Erythroblast (primary cell): ENCODE results near the gene BBC3.

Experiments
- GATA1 ChIP-seq: IDR thresholded peaks from 2 replicates; pipeline ENCODE4 v1.6.1; 2011; ENCODE audit warnings: low read depth, mild to moderate bottlenecking, control low read depth, low read length, moderate library complexity
- POLR2A ChIP-seq: IDR thresholded peaks from 2 replicates; pipeline ENCODE4 v1.6.1; 2011; ENCODE audit warnings: mild to moderate bottlenecking, low read length

DNA sequence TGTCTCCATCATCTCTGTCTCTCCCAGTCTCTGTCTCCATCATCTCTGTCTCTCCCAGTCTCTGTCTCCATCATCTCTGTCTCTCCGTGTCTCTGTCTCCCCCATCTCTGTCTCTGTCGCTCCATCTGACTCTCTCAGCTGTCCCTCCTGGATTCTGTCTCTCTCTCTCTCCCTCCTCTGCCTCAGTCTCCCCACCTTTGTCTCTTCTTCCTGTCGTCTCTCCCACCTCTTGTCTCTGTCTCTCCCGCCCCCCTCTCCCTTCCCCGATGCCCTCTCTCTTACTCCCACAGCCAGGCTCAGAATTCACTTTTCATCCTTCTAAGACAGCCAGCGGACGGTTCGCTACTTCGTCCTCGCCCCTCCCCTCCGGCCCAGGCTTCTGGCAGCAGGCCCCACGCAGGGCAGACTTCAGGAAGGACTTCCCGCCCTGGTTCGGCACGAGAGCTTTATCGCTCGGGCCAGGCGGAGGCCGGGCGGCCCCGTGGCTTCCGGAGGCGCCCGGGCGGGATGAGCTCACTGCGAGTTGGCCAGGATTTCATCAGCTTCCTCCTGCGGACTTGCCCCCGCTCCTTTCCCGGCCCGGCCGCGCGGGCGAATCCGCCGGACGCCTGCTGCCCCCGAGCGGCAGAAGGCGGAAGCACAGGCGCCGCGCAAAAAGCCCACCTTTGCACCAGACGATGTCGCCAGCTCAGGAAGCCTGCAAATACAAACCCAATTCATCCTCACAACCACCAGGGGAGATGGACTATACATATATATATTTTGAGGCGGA lies 13.0 kb upstream of the BBC3 start:
- TF ChIP-seq POLR2A (peak; percentile 48), GATA1 (no peak)
